Activated T-cell treated with anti-CD3 and anti-CD28 coated beads for 4 hours (primary cell): ENCODE results near the gene GCK.

Experiments
- DNase-seq: peaks from one replicate; pipeline ENCODE4 v3.0.0-alpha.2; 2020

Gene GCK

GRCh38 chr7:44189286-44189992, at the start of gene GCK:
GCK (minus strand) TSS chr7:44189439; CDS start chr7:44188953, 486 bp downstream.
- DNase-seq: no peak

DNA sequence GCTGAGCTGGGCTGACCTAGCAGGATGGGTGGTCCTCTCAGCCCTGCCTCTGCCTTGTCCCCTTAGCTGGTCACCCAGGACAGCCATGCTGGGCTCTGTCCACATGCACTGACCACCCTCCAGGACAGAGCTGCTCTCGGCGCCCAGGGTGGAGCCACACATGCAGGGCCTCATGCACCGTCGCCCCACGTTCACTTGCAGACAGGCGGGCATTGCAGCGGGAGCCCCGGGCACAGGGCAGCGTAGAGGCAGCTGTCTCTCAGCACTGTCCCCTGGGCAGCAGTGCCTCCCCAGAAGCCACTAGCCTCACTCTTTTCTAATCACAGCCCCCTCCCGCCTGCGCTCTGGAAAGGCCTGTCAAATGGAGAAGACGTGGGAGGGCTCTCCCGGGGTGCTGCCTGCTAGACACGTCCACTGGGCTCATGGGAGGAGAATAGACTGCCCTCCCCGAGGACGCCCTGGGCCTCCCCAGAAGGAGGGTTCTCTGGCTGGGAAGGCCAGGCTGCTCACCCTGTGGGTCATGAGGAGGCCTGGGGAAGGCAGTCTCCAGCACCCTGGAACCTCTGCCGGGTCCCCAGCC, 49.0 kb upstream of the GCK start:
- DNase-seq: no peak

DNA sequence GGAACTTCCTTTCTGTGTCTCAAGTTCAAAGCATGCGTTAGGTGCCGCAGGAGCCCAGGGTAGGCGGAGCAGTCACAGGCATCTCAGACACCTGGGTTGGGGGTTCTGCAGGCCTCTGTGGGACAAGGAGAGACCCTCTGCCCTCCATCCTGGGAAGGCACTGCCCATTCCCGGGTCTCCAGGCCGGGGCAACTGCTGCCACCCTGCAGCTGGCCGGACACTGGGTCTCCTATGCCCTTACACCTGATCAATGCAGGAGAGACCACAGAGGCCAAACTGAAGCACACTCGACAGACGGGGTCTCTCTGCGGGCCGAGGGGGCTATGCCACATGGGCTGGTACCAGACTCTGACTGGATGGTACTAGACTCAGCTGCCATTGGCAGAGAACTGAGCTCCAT, 48.5 kb upstream of the GCK start:
- DNase-seq: no peak

DNA sequence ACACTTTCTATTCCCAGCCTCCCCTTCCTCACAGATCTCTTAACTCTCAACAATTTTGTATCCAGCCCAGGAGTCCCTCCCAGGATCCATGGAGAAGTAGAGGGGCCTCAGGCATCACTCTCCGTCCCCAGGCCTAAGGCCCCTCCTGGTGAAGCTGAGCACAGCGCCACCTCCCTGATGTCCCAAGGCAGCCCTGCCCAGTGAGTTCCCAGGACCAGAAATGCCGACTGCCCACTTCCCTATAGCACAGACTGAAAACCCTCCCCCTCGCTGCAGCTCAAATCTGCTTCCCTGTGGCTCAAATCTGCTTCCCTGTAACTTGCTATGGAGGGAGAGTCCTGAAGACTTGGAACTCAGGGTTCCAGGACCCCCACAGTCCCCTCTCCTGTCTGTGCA, 47.1 kb upstream of the GCK start:
- DNase-seq: no peak

DNA sequence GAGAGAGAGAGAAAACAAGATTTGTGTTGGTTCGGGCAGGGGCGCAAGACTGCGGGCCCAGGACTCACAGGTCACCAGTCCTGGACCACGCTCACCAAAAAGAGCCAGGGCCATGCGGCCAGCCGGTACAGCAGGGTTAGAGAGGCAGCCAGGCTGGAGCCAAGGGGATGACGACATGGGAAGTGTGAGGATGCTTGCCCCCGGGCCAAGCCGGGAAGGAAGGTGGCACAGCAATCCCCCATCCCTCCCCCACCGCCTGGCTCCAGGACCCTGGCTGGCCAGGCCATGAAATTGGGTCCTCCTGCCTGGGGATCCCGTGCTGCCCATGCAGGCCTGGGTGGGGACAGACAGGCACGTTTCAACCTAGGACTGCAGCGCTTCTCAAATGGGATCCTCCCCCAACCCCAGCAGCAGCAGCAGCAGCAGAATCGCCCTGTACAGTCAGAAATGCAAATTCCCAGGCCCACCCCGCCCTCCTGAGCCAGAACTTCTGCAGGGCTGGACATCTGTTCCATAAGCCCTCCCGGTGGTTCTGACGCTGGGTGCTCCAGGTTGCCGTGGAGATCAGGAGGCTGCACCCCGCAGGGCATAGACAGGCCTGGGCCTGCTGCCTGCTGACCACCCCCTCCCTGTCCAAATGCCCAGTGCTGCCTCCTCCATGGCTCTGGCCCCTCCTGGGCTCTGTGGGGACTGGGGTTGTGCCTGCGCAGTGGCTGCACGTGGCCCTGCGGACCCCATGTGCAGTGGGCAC, 46.5 kb upstream of the GCK start:
- DNase-seq: no peak

- DNase-seq: no peak
Observed at GRCh38 chr7:44235066-44235465, 45.8 kb upstream of the GCK start.

DNA sequence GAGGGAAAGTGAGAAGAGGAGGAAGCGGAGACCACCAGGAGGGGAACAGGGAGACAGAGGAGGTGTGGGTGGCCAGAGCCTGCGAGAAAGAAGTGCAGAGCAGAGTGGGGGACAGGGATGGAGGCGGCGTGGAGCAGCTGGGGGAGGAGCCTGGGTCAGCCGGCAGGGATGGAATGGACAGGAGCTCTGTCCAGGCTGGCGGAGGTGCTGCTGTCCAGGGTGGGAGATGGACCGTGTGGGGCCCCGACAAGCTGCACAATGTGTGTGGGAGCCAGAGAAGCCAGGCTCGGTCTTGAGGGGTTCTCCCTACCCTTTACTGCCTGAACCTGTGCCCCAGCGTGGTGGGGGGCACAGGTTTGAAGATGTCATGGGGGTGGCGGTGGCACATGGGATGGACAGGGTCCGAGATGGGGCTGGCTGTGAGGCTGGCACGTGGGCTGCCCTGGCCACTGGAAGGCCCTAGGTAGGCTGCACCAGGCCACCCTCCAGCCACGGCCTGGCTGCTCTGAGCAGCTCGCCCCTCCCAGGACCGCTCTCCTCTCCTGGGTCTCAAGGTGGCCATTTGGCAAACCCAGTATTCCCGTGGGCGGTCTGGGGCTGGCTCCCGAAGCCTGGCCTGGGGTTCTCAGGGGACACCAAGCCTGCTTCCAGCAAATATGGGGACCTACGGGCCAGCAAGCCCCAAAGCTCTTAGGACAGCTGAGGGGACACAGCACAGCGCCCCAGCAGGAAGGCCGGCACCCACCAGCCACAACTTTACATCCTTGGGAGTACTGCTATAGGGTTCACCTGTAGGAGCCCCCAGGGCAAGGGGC, 43.9 kb upstream of the GCK start:
- no peak for DNase-seq

GRCh38 chr7:44232396-44232795, 43.2 kb upstream of the GCK start:
- no peak for DNase-seq

GRCh38 chr7:44231088-44231487, 41.8 kb upstream of the GCK start:
- DNase-seq: no peak

GRCh38 chr7:44230286-44230685, 41.0 kb upstream of the GCK start:
- no peak for DNase-seq

DNA sequence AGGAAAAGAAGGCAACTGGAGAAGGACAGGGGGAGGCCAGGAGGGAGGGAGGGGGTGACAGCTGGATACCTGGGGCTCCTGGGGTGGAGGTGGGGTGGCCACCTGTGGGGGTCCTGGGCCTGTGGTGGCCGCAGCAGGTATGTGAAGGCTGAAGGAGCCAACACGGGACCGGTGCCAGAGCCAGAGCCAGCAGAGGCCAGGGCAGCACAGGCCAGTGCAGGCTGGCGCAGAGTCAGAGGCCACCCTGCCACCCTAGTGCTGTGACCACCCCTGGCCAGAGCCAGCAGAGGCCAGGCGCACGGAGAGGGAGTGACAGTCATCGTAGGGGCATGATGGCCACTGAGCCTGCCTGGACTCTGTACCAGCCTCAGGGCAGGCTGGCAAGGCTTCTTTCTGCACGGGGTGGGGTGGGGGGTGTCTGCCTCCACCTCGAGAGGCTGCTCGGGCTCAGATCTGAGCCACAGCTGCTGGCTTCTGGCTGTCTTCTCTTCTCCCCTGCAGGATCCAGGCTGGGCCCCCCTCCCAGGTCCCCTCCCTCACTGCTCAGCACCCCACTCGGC, 40.4 kb upstream of the GCK start:
- DNase-seq: no peak

DNA sequence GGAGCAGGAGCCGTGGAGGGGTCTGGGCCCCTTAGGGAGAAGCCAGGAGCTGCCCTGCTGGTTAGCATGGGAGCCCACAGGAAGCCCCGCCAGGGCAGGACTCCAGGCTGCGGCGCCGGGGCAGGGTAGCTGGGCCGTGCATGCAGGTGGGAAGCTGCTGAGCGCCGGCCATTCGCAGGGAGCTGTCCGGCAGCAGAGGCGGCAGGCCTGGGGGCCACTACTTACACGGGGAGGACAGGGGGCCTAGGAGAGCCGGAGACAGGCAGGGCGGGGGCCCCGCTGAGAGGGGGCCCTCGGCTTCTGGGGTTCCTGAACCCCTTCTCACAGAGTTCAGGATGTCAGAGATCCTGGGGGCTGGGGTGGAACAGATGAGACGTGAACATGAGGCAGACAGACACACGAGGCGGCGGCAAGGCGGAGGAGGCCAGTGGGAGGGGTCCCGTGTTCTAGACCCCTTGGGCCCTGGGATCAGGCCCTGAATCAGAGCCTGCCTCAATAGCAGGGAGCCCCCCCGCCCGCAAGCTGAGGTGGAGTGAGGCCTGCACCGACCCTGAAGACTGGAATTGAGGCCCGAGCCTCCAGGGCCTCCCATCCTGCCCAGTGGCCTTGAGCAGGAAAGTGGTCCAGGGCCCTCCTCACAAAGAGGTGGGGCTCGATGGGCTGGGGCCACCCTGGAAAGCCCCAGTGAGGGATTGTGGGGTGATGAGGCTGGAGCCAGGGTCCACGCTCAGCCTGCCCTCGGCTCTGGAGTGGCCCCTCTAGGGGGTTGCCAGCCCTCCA, 39.5 kb upstream of the GCK start:
- no peak for DNase-seq

DNA sequence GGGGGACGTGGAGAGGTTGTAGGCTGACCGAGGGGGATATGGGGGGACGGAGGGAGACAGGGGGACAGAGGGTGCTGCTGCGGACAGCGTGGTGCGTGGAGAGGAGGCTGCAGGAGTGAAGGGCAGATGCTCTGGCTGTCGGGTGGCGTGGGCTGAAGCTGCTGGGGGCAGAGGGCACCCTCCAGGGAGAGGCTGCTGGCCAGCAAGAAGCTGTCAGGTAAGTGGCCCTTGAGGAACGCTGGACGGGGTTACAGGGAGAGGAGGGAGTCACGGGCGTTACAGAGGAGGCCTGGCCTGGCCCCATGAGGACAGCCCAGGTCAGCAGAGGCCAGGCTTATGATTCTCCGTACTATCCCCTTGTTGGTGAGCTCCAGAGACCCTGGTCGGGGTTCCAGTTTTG, 38.7 kb upstream of the GCK start:
- no peak for DNase-seq

- DNase-seq: no peak
Observed at GRCh38 chr7:44226396-44226753, 37.1 kb upstream of the GCK start.

GRCh38 chr7:44225566-44226395, 36.5 kb upstream of the GCK start:
- DNase-seq: no peak

DNA sequence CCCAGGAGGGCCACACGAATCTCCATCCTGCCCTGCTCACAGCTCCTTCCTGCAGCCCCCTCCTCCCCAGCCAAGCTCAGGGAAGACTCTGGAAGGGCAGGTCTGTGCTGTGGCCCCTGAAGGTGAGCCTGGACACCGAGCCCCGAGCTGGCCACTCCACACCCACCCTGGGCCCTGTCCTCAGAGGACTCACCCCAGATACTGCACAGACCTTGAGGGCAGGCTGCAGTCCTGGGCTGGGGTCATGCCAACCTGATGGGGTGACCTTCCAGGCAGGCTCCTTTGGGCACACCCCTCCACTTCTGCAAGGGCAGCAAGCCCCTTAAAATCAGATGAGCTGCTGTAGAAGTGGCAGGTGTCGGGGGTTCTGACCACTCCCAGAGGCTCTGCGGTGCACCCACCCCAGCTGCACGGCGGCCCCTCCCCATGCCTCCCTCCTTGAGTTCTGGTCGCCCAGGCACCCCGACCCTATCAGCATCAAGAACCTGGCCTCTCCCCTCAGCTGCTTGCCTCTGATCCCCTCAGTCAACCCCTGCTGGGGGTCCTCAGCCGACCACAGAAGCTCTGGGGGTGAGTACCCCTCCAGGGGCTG, 35.8 kb upstream of the GCK start:
- DNase-seq: no peak

DNA sequence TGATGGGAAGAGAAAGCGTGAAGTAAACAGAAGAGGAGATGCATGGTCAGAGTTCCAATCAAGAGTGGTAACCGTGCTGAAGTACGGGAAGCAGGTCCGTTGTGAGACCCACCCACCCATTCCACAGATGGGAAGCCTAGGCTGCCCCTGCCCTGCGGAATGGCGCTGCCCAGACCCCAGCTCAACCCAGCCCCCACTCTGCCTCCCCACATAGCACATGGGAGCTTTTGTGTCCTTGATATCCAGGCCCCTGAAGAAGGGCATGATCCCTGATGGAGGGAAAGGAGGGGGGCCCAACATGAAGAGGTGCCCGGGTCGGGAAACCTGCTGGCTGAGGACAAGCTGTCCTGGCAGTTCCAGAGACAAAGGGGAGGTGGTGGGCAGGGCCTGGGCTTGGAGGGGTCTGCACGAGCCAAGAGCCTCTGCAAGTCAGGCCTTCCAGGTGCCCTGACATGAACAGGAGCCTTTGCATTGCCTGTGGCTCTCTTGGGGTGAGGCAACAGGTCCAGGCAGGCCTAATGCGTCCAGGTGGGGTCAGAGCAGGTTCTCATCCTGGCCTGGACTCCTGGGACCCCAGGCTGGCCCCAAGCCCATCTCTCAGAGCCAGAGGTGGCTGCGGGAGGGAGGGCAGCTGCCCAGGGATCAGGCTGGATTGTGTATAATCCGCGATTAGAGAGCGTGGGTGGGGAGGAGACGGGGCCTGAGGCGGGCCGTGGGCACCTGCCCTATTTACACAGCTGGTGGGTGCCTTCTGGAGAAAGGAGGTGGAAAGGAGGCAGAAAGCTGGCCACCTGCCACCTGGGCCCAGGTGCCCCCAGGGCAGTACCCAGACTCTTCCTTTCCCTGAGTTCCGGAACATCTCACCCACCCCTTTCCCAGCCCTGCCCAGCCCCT, 35.1 kb upstream of the GCK start:
- DNase-seq: no peak

DNA sequence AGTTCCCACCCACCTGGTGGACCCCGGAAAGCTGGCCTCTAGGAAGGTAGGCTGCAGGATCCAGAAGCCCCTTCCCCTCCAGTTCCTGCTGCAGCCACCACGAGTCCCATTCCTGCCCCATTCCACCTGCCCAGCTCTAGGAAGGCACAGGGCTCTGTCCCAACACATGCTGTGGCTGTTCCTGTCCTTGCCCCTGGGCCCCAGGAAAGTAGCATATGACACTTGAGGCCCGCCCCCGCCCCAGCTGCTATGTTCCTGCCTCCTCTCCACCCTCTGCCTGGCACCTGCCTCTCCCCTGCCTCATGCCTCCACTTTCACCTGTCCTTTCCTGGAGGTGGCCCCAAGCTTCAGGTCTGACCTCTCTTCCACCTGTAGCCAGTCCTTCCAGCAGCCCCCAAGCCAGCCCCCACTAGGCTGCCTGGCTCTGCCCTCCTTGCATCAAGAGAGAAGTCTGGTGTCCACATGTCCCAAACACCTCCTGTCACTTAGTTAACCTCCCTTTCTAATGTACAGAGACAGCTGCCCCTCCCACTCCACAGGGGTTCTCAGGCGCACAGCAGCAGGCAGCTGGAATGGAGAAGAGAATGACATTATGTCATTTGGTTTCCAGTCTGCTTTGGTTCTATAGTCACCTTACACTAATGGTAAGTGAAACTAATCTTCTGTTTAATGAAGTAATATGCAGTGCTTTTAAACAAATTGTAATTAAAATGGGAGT, 34.3 kb upstream of the GCK start:
- DNase-seq: no peak

- no peak for DNase-seq
Observed at GRCh38 chr7:44222776-44223261, 33.6 kb upstream of the GCK start.
